Cardiac fibroblast (primary cell): ENCODE measurements around the gene CDH23.

Experiments used
- DNase-seq, 2 donors: peaks; one replicate each; pipeline versions ENCODE4 v3.0.0 to v3.0.0-alpha.2; 2010; ENCODE audit warnings: low read depth in 2 of 2
- H3K4me3 ChIP-seq, 2 donors: replicated peaks in 1 of 2; 1 replicate in 1 of 2; 2 replicates in 1 of 2; pipeline ENCODE4 v1.5.1; 2011; ENCODE audit warnings: low read depth in 2 of 2, low read length in 2 of 2, mild to moderate bottlenecking in 2 of 2, moderate library complexity in 1 of 2
- CTCF ChIP-seq: IDR thresholded peaks from one replicate; pipeline ENCODE4 v1.5.1; 2011; ENCODE audit warnings: low read depth, mild to moderate bottlenecking, low read length, inconsistent platforms

Gene CDH23

GRCh38 chr10:71466330-71466729 is 69.6 kb downstream of the CDH23 start:
- TF ChIP-seq CTCF = no peak
- DNase-seq = no peak

GRCh38 chr10:71467161-71467560 is 70.4 kb downstream of the CDH23 start:
- DNase-seq = no peak
- H3K4me3 ChIP-seq = no peak overlapping the region
- no peak for TF ChIP-seq CTCF

More at GRCh38 chr10:71466330-71466729, 69.6 kb downstream of the CDH23 start:
- H3K4me3 ChIP-seq = no peak overlapping the region

GRCh38 chr10:71467569-71468362 is 71.0 kb downstream of the CDH23 start:
- no peak for DNase-seq
- TF ChIP-seq CTCF = no peak
- no peak overlapping the region for H3K4me3 ChIP-seq

GRCh38 chr10:71468363-71469094 is 71.8 kb downstream of the CDH23 start:
- TF ChIP-seq CTCF = no peak
- no peak for DNase-seq
- H3K4me3 ChIP-seq = no peak overlapping the region

GRCh38 chr10:71471006-71471405 is 74.3 kb downstream of the CDH23 start:
- no peak for DNase-seq
- H3K4me3 ChIP-seq = no peak overlapping the region
- TF ChIP-seq CTCF = no peak

- DNase-seq = no peak
- no peak for TF ChIP-seq CTCF
- H3K4me3 ChIP-seq = no peak overlapping the region
Measured at GRCh38 chr10:71471957-71472365, 75.2 kb downstream of the CDH23 start.
